GM12872 (cell line): ENCODE measurements around the gene PTTG1IP2.

Experiments
- CTCF ChIP-seq: IDR thresholded peaks from 3 replicates; pipeline ENCODE4 v1.5.1; 2011; ENCODE audit warnings: low read depth, mild to moderate bottlenecking, low read length, moderate library complexity; ENCODE audit not compliant: insufficient read depth

PTTG1IP2 gene

DNA sequence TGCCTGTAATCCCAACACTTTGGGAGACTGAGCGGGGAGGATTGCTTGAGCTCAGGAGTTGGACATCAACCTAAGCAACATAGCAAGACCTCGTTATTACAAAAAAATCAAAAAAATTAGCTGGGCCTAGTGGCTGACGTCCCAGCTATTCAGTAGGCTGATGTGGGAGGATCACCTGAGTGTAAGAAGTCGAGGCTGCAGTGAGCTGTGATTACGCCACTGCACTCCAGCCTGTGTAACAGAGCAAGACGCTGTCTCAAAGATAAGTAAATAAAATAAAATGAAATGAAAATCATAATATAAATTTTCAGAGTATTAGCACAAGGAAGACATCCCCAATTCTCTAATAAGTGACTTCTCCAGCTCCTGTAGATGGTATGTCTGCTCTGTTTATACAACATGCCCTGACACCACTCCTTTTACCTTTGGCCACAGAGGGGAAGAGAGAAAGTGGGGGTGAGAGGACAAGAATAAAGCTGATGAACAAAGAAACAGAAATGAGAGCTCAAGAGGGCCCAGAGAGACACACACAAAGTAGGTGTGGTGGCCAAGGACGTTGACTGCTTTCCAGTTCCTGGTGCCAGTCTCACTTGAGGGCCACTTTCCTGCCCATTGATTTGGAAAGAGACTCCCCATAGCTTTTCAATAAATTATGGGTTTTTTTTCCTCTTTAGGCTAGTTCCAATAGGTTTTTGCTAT is 62.9 kb downstream of the PTTG1IP2 start:
- no peak for TF ChIP-seq CTCF

GRCh38 chr7:90536449-90536848 is 67.0 kb downstream of the PTTG1IP2 start:
- no peak for TF ChIP-seq CTCF

DNA sequence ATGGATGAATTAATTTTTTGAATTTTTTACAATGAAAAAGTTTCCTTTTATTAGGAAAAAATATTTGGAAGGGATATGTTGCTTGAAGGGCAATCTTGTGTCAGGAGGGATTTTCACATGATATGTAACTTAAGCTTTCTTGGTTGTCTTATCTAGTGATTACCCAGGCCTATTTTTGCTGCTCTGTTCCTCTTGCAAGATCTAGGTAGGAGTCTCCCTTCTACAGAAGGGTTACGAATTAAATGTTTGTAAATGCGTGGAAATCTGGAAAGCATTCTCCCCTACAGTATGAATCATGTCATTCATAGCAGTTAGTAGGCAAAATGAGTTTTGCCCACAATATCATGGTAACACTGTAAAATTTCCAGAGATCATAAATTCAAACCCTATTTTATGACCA is 69.0 kb downstream of the PTTG1IP2 start:
- TF ChIP-seq CTCF = no peak

DNA sequence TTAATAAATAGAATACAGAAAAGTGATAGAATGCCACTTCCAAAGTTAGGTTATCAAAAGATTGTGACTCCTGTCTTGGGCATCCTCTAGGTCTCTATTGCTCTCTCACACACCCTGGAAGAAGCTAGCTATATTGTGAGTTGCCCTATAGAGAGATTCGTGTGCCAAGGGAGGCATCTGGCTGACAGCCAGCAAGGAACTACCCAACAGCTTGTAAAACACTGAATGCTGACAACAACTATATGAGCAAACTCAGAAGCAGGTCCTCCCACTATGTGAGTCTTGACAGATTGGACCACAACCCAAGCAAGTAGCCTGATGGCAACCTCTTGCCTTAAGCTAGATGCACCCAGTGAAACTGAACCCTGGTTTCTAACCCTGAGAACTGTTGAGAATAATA is 71.0 kb downstream of the PTTG1IP2 start:
- TF ChIP-seq CTCF = no peak

DNA sequence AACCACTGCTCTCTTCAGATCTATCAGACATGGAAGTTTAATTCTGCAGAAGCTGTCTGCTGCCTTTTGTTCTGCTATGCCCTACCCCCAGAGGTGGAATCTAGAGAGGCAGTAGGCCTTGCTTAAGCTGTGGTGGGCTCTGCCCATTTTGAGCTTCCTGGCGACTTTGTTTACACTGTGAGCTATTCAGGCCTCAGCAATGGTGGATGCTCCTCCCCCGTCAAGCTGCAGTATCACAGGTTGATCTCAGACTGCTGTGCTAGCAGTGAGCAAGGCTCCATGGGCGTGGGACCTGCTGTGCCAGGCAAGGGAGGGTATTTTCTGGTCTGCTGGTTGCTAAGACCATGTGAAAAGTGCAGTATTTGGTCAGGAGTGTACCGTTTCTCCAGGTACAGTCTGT is 81.6 kb downstream of the PTTG1IP2 start:
- no peak for TF ChIP-seq CTCF

- no peak for TF ChIP-seq CTCF
These were observed 83.1 kb downstream of the PTTG1IP2 start for GRCh38 chr7:90552521-90552920.

DNA sequence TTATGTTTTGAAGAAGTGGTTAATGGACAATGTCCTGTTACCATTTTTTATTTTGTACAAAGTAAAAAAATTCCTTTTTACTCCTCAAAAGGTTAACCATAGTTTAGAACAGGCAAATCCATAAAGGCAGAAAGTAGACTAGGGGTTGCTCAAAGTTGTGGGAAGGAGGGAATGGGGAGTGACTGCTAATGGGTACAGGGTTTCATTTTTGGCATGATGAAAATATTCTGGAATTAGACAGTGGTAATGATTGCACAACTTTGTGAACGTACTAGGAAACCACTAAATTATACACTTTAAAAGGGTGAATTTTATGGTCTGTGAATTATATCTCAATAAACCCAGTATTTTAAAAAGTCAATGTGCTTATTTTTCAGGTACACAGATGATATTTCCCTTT is 91.3 kb downstream of the PTTG1IP2 start:
- no peak for TF ChIP-seq CTCF
